ENCODE measurements around the gene MFSD12.

Gene MFSD12

GRCh38 chr19:3524078-3524842 lies 33.1 kb downstream of the MFSD12 start:
- TF ChIP-seq ZFX (IDR thresholded peaks at IDR 0.05) (no peak), CTCF (conservative IDR thresholded peaks at IDR 0.05) (no peak)
- H3K27ac ChIP-seq, result no peak overlapping the region

- TF ChIP-seq ZFX (IDR thresholded peaks at IDR 0.05) (no peak), CTCF (conservative IDR thresholded peaks at IDR 0.05) (no peak)
- H3K27ac ChIP-seq, result no peak overlapping the region
These were observed 33.9 kb downstream of the MFSD12 start for GRCh38 chr19:3523361-3524077.

- H3K27ac ChIP-seq, result no peak overlapping the region
- no peak for TF ChIP-seq ZFX (IDR thresholded peaks at IDR 0.05)
- TF ChIP-seq CTCF (conservative IDR thresholded peaks at IDR 0.05), result no peak
These were observed 34.7 kb downstream of the MFSD12 start for GRCh38 chr19:3522421-3523360.

GRCh38 chr19:3521104-3521445 lies 36.3 kb downstream of the MFSD12 start:
- TF ChIP-seq ZFX (IDR thresholded peaks at IDR 0.05) (no peak), CTCF (conservative IDR thresholded peaks at IDR 0.05) (no peak)
- H3K27ac ChIP-seq, result no peak overlapping the region

GRCh38 chr19:3520166-3521103 lies 37.0 kb downstream of the MFSD12 start:
- TF ChIP-seq CTCF (conservative IDR thresholded peaks at IDR 0.05), result no peak
- TF ChIP-seq ZFX (IDR thresholded peaks at IDR 0.05), result no peak
- no peak overlapping the region for H3K27ac ChIP-seq

GRCh38 chr19:3519126-3519525 lies 38.3 kb downstream of the MFSD12 start:
- H3K27ac ChIP-seq, result no peak overlapping the region
- no peak for TF ChIP-seq CTCF (conservative IDR thresholded peaks at IDR 0.05)
- no peak for TF ChIP-seq ZFX (IDR thresholded peaks at IDR 0.05)
